SW480 (cell line): ENCODE results near the gene LARGE1.

Experiments
- DNase-seq: peaks from one replicate; pipeline ENCODE4 v3.0.0-alpha.2; 2016; ENCODE audit warnings: low spot score

The LARGE1 gene

GRCh38 chr22:33314316-33314715 is 606.0 kb downstream of the LARGE1 start:
- DNase-seq = no peak

GRCh38 chr22:33303099-33303498 is 617.2 kb downstream of the LARGE1 start:
- no peak for DNase-seq

GRCh38 chr22:33302549-33302948 is 617.7 kb downstream of the LARGE1 start:
- no peak for DNase-seq

GRCh38 chr22:33302049-33302545 is 618.2 kb downstream of the LARGE1 start:
- DNase-seq = peak; percentile 36

GRCh38 chr22:33300165-33300564 is 620.1 kb downstream of the LARGE1 start:
- DNase-seq = no peak

- no peak for DNase-seq
Observed at GRCh38 chr22:33299245-33299956, 620.9 kb downstream of the LARGE1 start.

GRCh38 chr22:33296941-33297340 is 623.3 kb downstream of the LARGE1 start:
- DNase-seq = no peak

GRCh38 chr22:33288078-33288477 is 632.2 kb downstream of the LARGE1 start:
- no peak for DNase-seq

GRCh38 chr22:33275073-33275443 is 645.2 kb downstream of the LARGE1 start:
- DNase-seq = no peak

- DNase-seq = no peak
Observed at GRCh38 chr22:33274214-33275072, 645.8 kb downstream of the LARGE1 start.

GRCh38 chr22:33272871-33273270 is 647.4 kb downstream of the LARGE1 start:
- no peak for DNase-seq

- DNase-seq = no peak
Observed at GRCh38 chr22:33272180-33272579, 648.1 kb downstream of the LARGE1 start.

- no peak for DNase-seq
Observed at GRCh38 chr22:33271390-33272161, 648.7 kb downstream of the LARGE1 start.

- DNase-seq = no peak
Observed at GRCh38 chr22:33270596-33270995, 649.7 kb downstream of the LARGE1 start.

GRCh38 chr22:33261699-33262098 is 658.6 kb downstream of the LARGE1 start:
- DNase-seq = no peak

- DNase-seq = no peak
Observed at GRCh38 chr22:33260498-33260897, 659.8 kb downstream of the LARGE1 start.

- no peak for DNase-seq
Observed at GRCh38 chr22:33255791-33256190, 664.5 kb downstream of the LARGE1 start.

- no peak for DNase-seq
Observed at GRCh38 chr22:33248948-33249347, 671.3 kb downstream of the LARGE1 start.

GRCh38 chr22:33247758-33248157 is 672.5 kb downstream of the LARGE1 start:
- no peak for DNase-seq

GRCh38 chr22:33242078-33242477 is 678.2 kb downstream of the LARGE1 start:
- DNase-seq = no peak

GRCh38 chr22:33240888-33241475 is 679.3 kb downstream of the LARGE1 start:
- DNase-seq = no peak

GRCh38 chr22:33232071-33232470 is 688.2 kb downstream of the LARGE1 start:
- no peak for DNase-seq
